HG03439 (cell line): ENCODE measurements around the gene CCDC158.
"Not testable (repeated sequence)": the region's sequence is repeated elsewhere in the genome, so short reads cannot be mapped to it uniquely, and the experiment has no call there.

Source experiments
- ATAC-seq: cut with Tn5 transposase; IDR thresholded peaks from one replicate; pipeline ENCODE4 v1.9.1; 2021; ENCODE audit warnings: mild to moderate bottlenecking, moderate library complexity; ENCODE audit not compliant: unreplicated experiment

CCDC158 gene

DNA sequence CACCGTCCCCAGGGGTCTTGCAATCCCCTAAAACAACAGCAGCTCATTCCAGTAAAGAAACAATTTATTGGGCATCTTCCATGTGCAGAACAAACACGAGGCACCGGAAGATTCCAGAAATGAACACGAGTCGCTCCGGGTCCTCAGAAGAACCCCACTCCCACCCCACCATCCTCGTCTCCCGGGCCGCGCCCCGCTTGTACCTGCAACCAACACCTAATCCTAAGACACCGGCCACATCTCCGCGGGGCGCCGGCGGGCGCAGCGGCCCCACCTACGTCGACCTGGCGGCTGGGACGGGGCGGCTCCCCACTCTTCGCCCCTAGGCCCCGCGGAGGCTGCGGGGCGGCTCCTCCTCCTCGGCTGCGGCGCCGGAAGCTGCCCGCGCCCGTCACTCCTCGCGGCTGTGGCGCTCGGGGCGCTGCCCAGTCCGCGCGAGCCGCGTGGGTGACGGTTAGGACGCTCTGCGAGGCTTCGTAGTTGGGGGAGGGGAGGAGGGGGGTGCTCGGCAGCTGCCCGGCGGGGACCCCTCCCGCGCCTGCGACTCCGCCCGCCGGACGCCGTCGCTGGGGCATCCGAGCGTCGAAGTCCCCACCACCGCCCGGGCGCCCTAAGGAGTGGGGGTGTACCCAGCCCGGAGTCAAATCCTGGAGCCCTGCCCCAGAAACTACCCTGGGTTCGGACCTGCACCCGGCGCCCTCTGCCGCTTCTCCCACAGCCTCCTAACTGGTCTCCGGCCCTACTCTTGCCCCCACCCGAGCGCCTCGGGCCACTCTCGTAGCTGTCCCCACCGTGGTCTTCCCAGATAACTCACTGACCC is at the start of gene CCDC158:
Gene CCDC158, minus strand, starts transcription at position 380 of the 820 bp plus-strand sequence. CDS start 17,934 bp downstream, outside the sequence.
- no peak for ATAC-seq

DNA sequence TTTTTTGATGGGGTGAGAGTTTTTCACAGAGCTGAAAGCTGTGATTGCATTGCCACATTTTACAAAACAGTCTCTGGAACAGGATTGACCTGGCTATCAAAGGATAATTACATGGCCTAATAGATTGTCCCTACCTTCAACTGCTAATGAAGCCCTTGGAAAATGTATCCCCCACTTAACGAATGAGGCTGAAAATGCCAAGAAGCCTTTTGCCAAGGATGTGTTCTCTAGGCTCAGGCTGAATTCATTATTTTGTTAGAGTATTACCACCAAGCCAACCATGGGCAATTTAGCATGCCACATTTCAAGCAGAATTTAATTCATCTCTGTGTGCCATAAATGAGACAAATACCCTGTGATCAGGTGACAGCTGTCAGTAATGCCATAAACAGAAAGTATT is 49.6 kb upstream of the CCDC158 start:
- no peak for ATAC-seq

DNA sequence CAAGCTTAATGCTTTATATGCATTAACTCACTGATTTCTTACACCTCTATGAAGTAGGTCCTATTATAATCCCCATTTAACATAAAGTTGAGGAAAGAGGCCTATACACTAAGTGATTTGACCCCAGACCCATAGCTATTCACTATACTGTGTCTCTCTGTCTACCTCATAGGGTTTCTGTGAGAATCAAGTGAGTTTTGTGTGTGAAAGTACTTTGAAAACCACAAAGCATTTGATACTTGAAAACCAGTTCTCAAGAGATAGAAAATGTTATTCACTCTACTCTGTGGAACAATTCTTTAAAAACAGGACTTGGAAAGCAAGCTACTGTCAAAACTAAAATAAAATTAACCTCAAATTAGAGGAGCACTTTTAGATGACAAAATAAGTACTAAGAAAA is 49.1 kb upstream of the CCDC158 start:
- ATAC-seq = no peak

DNA sequence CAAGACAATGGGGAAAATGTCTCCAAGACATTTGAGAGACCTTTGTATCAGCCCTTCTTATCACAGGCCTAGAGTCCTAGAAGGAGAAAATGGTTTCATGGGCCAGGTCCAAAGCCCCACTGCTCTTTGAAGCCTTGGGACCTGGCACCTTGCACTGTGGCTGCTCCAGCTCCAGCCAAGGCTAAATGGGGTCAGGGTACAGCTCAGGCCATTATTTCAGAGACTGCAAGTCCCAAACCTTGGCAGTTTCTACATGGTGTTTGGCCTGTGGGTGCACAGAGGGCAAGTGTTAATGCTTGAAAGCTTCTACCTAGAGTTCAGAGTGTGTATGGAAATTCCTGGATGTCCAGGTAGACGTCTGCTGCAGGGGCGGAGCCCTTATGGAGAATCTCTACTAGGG is 42.6 kb upstream of the CCDC158 start:
- ATAC-seq = no peak

DNA sequence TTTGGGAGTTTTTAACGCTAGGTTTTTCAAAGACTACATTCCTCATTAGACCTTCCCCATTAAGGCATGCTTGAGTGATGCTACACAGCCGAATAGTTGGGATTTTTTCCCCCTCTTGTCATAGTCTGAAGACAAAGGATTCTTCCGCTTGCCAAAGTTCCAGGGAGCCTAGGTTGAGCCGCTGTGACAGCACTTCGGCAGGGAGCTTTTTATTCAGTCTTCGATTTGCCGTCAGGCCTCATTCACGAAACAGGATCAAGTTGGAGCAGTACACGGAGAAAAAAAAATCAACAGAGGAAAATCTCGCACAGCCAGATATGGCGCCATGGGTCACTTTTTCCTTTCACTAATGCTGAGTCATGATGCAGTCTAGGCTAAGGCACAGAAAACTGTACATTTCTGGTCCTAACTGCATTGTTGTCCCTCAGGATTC is 38.4 kb upstream of the CCDC158 start:
- ATAC-seq = no peak

DNA sequence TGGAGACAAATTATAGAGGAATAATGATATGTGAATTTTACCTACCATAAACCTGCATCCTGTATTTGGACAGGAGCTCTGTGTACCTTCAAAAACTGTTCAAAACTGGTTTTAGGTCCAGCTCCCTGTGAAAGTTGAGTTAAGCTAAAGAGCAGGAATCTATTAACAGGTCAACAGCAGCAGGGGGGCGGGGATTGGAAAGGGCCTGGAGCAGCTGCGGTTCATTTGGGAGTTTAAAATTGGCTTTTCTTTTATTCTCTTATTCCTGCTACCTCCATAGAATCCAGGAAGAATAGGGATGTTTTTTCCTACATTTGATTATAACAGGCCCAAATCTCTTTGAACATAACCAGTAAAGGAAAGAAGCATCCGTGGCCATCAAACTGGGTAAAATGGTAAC is 37.9 kb upstream of the CCDC158 start:
- no peak for ATAC-seq

DNA sequence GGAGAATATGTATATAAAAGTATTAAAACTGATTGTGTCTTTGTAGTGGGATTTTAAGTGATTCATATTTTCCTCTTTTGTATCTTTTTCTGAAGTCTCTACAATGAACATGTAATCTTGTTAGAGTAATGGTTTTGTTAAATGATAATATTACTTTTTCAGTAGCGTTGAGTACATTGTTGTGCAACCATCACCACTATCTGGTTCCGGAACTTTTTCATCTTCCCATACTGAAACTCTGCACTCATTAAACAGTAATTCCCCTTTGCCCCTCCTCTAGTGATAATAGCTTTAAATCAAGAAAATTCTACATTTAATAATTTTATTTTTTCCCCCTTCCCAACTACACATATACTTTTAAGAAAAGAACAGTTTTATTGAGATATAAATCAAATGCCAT is 37.4 kb upstream of the CCDC158 start:
- ATAC-seq = no peak

DNA sequence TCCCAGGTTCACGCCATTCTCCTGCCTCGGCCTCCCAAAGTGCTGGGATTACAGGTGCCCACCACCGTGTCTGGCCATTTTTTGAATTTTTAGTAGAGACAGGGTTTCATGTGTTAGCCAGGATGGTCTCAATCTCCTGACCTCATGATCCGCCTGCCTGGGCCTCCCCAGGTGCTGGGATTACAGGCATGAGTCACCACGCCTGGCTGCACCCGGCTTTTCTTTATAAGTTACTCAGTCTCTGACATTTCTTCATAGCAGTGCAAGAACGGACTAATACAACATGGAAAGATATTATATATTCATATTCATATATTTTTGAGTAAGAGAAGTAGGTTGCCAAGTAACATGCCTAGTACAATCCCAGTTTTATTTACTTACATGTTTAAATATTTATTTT is 36.9 kb upstream of the CCDC158 start:
- no peak for ATAC-seq

DNA sequence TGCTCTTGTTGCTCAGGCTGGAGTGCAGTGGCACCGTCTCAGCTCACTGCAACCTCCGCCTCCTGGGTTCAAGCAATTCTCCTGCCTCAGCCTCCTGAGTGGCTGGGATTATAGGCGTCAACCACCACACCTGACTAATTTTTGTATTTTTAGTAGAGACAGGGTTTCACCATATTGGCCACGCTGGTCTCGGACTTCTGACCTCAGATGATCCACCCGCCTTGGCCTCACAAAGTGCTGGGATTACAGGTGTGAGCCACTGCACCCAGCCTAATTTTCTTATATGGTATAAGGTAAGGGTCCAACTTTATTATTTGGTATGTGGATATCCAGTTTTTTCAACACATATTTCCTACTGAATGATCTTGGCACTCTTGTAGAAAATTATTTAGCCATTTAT is 33.1 kb upstream of the CCDC158 start:
- ATAC-seq = not testable (repeated sequence)

DNA sequence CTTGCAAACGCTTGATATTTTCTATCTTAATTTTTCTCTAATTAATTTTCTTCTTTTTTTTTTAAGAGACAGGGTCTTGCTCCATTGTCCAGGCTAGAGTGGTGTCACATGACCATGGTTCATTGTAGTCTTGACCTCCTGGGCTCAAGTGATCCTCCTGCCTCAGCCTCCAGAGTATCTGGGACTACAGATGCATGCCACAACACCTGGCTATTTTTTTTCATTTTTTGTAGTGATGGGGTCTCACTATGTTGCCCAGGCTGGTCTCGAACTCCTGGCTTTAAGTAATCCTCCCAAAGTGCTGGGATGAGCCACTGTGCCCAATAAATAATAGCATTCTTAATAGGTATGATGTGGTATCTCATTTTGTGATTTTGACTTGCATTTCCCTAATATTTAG is 32.3 kb upstream of the CCDC158 start:
- no peak for ATAC-seq

DNA sequence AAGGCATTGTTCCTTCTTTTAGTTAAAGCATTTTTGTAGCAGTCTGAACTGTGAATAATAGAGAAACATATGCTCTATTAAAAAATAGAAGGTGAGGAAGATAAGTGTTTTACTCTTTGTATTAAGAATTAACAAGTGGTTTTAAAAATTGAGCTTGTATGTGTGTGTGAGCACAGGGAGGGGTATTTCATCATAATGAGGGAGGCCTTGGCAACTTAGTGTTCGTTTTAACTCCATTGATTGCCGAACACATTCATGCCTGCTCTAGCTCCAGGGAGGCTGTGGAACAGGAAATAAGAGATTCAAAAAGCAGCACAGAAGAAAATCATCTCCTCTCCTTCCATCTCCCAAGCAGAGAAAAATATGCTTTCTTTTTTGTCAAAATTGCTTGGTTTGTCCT is 28.9 kb upstream of the CCDC158 start:
- ATAC-seq = no peak

DNA sequence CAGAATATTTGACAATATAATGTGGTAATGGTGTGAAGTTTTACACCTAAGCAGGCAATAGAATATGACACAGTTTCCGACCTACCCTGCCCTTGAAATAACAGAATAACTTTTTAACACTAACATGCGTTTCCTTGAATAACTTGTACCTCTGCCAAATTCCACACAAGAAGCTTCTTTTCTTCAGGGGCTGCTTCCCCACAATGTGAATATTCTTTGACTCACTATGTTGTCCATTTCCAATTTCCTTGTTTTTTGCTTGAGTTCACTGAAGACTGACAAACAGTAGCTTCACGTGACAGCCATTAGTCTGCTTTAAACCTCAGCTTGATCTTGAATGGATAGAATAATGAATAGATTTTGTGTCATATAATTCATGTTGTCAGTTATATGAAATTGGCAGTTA is 28.4 kb upstream of the CCDC158 start:
- no peak for ATAC-seq

DNA sequence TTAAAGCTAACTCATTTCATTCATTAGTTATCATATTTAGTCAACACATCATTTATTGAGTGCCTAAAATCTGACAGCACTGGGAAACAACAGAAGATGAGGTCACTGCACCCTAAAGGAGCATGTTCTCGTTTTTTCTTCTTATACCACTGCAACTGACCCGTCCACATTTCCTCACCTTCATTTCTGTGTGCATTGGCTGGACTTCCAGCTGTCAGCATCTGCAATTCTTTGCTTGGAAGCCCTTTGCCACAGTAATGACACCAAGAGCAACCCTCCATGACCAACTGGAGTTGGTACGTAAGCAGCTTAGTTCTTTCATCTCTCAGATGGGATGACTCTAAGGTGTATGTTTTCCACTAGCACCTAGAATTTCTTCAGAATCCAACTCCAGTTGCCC is 27.3 kb upstream of the CCDC158 start:
- no peak for ATAC-seq

DNA sequence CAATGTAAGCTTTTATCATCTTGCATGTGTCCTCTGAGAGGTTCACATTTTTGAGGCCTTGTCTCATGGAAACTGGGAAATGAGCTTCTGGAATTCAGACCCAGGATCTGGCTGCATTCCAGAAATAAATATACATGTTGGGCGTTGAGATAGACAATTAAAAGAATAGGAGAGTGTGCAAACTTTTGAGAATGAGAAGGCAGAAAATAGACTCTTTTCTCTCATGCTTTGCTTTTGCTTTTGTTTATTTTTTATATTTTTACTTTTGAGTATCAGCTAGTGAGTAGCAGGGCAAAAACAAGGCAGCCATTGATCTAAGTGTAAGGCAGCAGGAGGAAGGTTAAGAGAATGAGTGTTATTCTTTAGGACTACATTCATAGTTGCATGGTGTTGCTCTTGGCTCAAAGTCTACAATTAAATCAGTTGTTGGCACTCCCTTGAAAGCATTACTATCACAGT is 26.5 kb upstream of the CCDC158 start:
- no peak for ATAC-seq

DNA sequence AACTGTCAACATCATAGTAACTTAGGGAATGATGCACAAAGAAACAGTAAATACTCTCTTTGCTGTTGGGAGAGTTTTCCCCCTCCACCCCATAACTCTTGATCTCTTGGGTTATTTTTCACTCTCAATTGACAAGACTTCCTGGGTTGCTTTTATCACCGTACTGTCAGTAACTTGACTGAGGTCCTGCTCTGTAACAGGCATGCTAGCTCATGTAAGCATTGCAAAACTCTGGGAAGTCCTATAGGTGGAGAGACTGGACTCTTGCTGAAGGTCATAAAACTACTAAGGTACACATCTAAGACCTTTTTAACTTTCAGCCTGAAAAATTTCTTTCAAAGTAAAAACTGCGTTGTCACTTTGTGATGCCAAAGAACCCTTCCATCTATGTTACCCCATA is 25.0 kb upstream of the CCDC158 start:
- no peak for ATAC-seq

DNA sequence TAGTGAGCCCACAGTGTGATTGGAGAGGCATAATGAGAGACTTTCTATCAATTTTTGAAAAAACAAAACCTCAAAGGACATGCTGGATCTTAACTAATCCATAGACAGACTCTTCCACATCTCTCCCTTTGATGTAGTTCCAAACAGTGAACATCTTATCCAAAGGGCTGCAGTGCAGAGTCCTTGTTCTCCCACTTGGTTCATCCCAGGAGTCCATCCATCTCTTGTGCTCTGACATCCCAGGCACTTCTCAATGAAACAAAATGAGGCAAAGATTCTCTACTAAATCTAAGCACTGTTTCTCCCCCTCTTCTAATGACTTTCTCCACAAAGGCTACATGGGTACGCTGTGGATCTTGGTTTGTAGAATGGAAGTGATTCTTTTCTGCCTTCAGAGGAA is 22.4 kb upstream of the CCDC158 start:
- no peak for ATAC-seq

DNA sequence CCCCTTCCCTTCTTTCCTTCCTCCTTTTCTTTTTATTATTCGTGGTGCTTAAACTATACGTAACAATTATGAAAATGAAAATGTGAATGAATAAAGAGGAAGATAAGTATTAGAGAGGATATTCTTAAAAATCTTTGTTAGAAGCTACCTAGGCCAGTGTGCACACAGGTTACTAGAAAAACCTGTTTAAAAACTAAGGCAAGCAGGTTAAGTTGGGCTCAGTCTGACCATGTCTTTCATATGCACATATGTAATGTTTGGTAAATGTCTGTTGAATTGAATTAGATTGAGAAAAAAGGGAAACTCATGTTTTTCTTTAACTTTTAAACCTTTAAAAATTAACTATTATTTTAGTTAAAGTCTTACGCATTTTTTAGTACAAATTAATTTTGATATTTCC is 21.9 kb upstream of the CCDC158 start:
- ATAC-seq = no peak

DNA sequence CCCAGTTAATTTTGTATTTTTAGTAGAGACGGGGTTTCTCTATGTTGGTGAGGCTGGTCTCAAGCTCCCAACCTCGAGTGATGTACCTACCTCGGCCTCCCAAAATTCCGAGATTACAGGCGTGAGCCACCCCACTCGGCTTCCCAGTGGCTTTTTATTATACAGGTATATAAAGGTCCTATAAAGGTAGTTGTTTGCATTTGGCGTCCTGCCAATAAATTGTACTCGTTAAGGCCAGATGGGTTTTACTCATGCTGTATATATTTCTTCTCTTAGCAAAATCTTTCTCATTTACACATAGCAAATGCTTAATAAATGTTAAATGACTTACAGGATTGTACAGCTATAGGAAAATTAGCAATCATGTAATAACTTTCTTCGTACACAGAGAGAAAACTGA is 20.9 kb upstream of the CCDC158 start:
- no peak for ATAC-seq

DNA sequence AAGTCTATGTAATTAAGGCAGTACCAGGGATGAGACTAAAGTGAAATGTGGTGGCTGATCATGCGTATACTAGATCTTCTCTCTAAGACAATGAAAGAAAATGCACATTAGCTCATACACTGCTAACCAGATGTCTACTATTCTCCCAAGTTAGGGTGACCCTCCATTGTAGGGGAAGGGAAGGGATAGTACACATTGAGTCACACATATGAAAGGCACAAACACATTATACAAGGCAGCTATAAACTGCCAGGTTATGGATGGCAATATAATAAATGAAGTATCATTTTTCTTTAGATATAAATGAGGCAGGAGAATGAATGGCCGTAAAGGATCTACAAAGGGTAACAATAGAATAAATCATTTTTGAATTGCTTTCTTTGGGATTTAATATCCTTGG is 18.6 kb upstream of the CCDC158 start:
- ATAC-seq = no peak

DNA sequence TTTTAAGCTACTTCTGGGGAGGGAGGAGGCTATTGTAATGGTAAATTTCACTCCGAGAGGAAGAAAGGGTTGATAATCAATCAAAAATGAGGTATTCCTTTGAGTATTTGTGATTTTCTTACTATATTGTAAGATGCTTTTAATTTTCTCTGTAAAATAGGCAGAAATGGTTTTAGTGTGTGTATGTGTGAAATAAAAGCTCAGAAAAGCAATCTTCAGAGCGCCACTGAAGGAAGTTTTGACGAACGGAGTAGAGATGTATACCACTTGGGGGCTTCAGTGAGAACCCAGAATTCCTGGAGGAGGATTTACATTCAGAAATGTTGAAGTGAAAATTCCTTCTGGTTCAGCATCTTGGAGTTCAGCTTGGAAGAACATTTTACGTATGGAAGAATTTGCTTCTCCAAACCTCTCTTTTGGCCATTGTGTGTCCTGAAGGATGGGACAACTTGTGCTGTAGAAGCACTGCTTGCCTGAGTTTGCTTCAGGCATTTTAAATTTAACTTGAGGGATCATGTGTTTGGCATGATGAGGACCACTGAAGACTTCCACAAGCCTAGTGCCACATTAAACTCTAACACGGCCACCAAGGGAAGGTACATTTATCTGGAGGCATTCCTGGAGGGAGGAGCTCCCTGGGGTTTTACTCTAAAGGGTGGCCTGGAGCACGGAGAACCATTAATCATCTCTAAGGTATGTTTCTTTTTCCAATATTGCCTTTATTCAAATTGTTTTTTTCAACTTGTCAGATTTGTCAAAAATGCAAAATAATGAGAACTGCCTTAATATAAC is 14.8 kb upstream of the CCDC158 start:
- no peak for ATAC-seq

DNA sequence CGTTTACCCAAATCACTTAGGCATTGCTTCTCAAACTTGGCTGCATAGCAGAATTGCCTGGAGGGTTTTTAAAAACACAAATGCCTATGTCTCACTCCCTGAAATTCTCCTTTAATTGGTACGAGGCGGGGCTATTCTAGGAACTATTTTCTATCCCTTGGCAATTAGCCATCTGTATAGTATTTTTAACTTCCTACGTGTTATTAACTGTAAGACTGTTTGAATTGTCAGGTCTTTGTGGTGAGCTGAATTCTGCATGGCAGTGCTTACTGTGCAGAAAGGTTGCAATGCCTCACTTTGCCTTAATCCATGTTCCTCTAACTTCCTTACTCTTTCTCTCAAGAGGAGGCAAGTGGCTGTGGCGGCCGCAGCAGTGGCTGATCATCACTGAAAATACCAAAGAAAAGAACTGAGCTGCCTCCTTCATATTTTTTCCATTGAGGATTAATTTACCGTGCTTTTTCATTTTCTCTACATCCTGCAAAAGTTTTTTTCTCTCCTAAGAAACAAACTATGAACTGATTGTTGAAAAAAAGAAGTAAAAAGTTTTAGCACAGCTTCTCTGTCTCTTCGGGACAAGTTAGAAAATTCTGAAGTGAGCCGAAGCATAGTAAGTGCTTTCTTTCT is 14.1 kb upstream of the CCDC158 start, which contains the start of gene SHROOM3:
Gene SHROOM3, plus strand, starts transcription at position 329 of the 627 bp plus-strand sequence. CDS start 824 bp downstream, outside the sequence.
- ATAC-seq = no peak
